ENCODE data around the gene EHBP1L1.
A peak's percentile ranks its signal among the peaks of the same experiment; 100 is the strongest.

DNA sequence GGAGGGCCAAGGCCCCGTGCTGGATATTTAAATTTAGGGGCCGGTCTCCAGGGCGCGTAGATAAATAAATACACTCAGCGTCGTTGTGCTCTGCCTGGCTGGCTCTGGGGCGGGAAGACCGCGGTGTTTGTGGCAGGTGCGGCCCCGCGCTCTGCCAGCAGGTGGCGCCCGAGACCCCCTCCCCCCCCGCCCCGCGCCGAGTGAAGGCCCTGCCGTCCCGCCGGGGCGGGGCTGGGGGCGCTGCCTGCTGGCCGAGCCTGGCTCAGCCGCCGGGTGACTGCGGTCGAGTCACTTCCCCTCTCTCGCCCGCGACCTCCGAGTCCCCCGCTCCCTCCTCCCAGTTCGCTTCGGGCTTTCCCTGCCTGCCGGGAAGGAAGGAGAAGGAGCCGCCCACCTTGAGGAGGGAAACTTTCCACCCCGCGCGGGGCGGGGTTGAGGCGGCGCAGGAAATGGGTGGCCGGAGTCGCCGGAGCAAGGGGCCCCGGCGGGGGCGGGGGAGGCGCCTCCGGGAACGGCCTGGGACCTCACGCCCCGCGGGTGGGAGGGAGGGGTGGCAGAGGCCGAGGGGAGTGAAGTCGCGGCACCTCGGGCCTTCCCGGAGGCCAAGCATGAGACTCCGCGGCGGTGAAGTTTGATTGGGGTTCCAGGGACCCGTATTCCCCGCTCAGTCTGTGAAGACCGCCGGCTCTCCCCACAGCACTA, 1.6 kb upstream of the EHBP1L1 start:
- TF ChIP-seq, protein P1, sequence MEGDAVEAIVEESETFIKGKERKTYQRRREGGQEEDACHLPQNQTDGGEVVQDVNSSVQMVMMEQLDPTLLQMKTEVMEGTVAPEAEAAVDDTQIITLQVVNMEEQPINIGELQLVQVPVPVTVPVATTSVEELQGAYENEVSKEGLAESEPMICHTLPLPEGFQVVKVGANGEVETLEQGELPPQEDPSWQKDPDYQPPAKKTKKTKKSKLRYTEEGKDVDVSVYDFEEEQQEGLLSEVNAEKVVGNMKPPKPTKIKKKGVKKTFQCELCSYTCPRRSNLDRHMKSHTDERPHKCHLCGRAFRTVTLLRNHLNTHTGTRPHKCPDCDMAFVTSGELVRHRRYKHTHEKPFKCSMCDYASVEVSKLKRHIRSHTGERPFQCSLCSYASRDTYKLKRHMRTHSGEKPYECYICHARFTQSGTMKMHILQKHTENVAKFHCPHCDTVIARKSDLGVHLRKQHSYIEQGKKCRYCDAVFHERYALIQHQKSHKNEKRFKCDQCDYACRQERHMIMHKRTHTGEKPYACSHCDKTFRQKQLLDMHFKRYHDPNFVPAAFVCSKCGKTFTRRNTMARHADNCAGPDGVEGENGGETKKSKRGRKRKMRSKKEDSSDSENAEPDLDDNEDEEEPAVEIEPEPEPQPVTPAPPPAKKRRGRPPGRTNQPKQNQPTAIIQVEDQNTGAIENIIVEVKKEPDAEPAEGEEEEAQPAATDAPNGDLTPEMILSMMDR (conservative IDR thresholded peaks at IDR 0.05 in 1 of 2, IDR thresholded peaks at IDR 0.05 in 1 of 2; ENCODE audit: low read depth in 1 of 2, low read length in 2 of 2): peak; percentile 46 to 58
- TF ChIP-seq EZH2 (IDR thresholded peaks at IDR 0.05; ENCODE audit: low read length, missing control alignments): no peak

Measured in fibroblast of lung (primary cell).